Activated B cell treated with CpG ODN at 0.5 μM for 24 hours (primary cell): ENCODE data around the gene AASDH. TPM values are rescaled to one million over a fixed set of nuclear protein-coding genes. Genes with fewer than 3 reads are reported as not detected.

Source experiments
- ATAC-seq: fragments of 200-7000 bp; cut with Tn5 transposase; one replicate; pipeline ENCODE4 v1.10.0; 2021; ENCODE audit warnings: low read depth, mild to moderate bottlenecking, moderate library complexity
- CTCF ChIA-PET: fragments of 350-600 bp; sonication (Branson Sonifier 250); formaldehyde crosslinking; loops from one replicate; lab custom pipeline; 2021; ENCODE audit warnings: antibody characterized with exemption; lab: Charles Lee
- POLR2A ChIA-PET: fragments of 350-600 bp; sonication (Branson Sonifier 250); formaldehyde crosslinking; loops from one replicate; lab custom pipeline; 2021; ENCODE audit warnings: antibody characterized with exemption; lab: Charles Lee
- DNase-seq: peaks from one replicate; pipeline ENCODE4 v3.0.0; 2022
- H3K27ac Mint-ChIP-seq: one replicate; pipeline ENCODE4 v1.8.0; 2020; ENCODE audit warnings: mixed read lengths
- H3K27me3 Mint-ChIP-seq: one replicate; pipeline ENCODE4 v1.8.0; 2021; ENCODE audit warnings: mixed read lengths
- H3K36me3 Mint-ChIP-seq: one replicate; pipeline ENCODE4 v1.8.0; 2021; ENCODE audit warnings: low read depth, mixed read lengths
- H3K4me1 Mint-ChIP-seq: one replicate; pipeline ENCODE4 v1.8.0; 2021; ENCODE audit warnings: mixed read lengths
- H3K4me3 Mint-ChIP-seq: one replicate; pipeline ENCODE4 v1.8.0; 2020; ENCODE audit warnings: mild to moderate bottlenecking, mixed read lengths
- H3K9me3 Mint-ChIP-seq: one replicate; pipeline ENCODE4 v1.8.0; 2020; ENCODE audit warnings: mixed read lengths
- CTCF ChIP-seq: fragments of 200-600 bp; IDR thresholded peaks from one replicate; pipeline ENCODE4 v1.8.0; 2022; ENCODE audit warnings: antibody characterized with exemption, mild to moderate bottlenecking
- intact Hi-C: fragments of 100-400 bp; cut with micrococcal nuclease; formaldehyde crosslinking; loops from one replicate; pipeline ENCODE4 v1.15.1; 2024
- total RNA-seq: library from RNA; stranded (reverse); gene quantifications from 2 replicates; pipeline ENCODE4 v1.2.3, GENCODE V29; 2022

Gene AASDH
- total RNA-seq, 1 donor from 2014 or later, result 12.8 TPM

- no peak for ATAC-seq
- Mint-ChIP-seq H3K27ac (no peak overlapping the region), H3K4me3 (no peak overlapping the region), H3K4me1 (no peaks in the 10 kb centered on the region), H3K9me3 (no peaks in the 10 kb centered on the region), H3K36me3 (no peaks in the 10 kb centered on the region), H3K27me3 (no peaks in the 10 kb centered on the region)
- TF ChIP-seq CTCF, result no peak
- intact Hi-C loops, result no loop called here
- ChIA-PET POLR2A (no interaction called here), CTCF (no interaction called here)
- no peak for DNase-seq
Measured at GRCh38 chr4:56315041-56315440, 72.2 kb downstream of the AASDH start.

- ChIA-PET CTCF (no interaction called here), POLR2A (no interaction called here)
- intact Hi-C loops, result no loop called here
- ATAC-seq, result no peak
- no peak for TF ChIP-seq CTCF
- no peaks in the 10 kb centered on the region for H3K27me3 Mint-ChIP-seq
- no peaks in the 10 kb centered on the region for H3K9me3 Mint-ChIP-seq
- no peak for DNase-seq
- H3K4me3 Mint-ChIP-seq, result no peak overlapping the region
- H3K27ac Mint-ChIP-seq, result no peak overlapping the region
- H3K36me3 Mint-ChIP-seq, result no peaks in the 10 kb centered on the region
- H3K4me1 Mint-ChIP-seq, result no peaks in the 10 kb centered on the region
Measured at GRCh38 chr4:56314207-56314915, 72.9 kb downstream of the AASDH start.

DNA sequence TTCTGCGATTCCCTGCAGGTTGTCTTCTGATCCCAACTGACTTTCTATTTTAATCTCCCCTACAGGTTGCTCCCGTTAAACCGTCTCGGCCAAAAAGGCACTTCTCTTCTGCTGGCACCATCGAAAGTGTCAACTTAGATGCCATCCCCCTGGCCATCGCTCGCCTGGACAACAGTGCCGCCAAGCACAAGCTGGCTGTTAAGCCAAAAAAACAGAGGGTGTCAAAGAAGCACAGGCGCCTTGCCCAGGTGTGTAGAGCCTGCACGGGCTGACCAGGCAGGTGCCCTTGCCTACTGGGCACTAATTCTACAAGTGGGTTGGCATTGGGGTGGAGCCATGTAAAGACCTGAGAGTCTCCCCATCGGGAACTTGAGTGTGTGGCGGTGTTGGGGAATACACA is 74.2 kb downstream of the AASDH start:
- ATAC-seq, result no peak
- Mint-ChIP-seq H3K4me3 (no peak overlapping the region), H3K4me1 (no peaks in the 10 kb centered on the region), H3K36me3 (no peaks in the 10 kb centered on the region), H3K27me3 (no peaks in the 10 kb centered on the region), H3K9me3 (no peaks in the 10 kb centered on the region), H3K27ac (no peak overlapping the region)
- POLR2A ChIA-PET, result no interaction called here
- no peak for DNase-seq
- no peak for TF ChIP-seq CTCF
- CTCF ChIA-PET, result no interaction called here
- intact Hi-C loops, result no loop called here

DNA sequence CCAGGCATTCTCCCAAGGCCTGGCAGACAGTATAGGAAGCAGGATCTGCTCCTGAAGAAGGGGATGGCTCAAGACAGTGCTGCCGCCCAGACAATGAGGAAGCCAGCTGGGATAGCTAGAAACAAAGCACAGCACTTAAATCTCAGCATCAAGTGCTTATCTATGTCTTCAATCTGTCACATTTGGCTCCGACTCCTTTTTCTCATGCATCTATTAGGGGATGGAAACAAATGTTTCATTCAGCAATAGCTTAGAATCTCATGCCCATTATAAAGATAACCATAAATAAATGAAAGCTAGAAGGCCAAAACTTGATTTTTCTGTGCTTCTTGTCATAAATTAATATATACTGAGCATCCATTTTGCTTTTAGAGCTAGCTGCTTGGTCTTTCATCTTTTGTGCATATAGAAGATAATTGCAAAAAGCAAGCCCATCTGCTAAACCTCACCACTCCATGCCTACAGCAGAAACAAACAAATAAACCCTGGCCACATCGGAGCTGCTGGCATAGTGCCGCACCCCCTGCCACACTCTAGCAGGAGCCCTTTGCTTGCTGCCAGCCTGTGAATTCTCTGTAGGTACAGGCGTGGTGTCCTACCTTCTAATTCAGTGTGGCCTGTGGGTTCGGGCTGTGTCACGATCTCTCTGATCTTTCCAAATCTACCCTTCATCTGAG is 75.9 kb downstream of the AASDH start:
- Mint-ChIP-seq H3K4me3 (no peak overlapping the region), H3K36me3 (no peaks in the 10 kb centered on the region), H3K27me3 (no peaks in the 10 kb centered on the region), H3K9me3 (no peaks in the 10 kb centered on the region), H3K4me1 (no peaks in the 10 kb centered on the region), H3K27ac (no peak overlapping the region)
- no peak for TF ChIP-seq CTCF
- DNase-seq, result no peak
- intact Hi-C loops, result no loop called here
- ATAC-seq, result no peak
- ChIA-PET CTCF (no interaction called here), POLR2A (interaction anchor here (0.5 kb wide), 1 partner anchor 126 kb away, joined by 4 read pairs; no protein-coding TSS in a partner anchor)

GRCh38 chr4:56310401-56311125 is 76.7 kb downstream of the AASDH start:
- CTCF ChIA-PET, result no interaction called here
- Mint-ChIP-seq H3K9me3 (no peaks in the 10 kb centered on the region), H3K4me1 (no peaks in the 10 kb centered on the region), H3K4me3 (no peak overlapping the region), H3K27ac (no peak overlapping the region), H3K36me3 (no peaks in the 10 kb centered on the region), H3K27me3 (no peaks in the 10 kb centered on the region)
- intact Hi-C loops, result no loop called here
- POLR2A ChIA-PET, result no interaction called here
- ATAC-seq, result no peak
- DNase-seq, result no peak
- no peak for TF ChIP-seq CTCF
